Measurements from ENCODE around the gene SHROOM3. TPM values are rescaled to one million over a fixed set of nuclear protein-coding genes. Genes with fewer than 3 reads are reported as not detected.

The SHROOM3 gene
- total and polyA plus RNA-seq, 2 of the 13 experiments (the other 11 are each of a cell fraction or from before 2014, with no cell fraction given): 0.01 TPM; not detected in 1

- TF ChIP-seq ZNF281 (CRISPR knock-in tag; IDR thresholded peaks at IDR 0.05; ENCODE audit: borderline replicate concordance) (no peak), ZNF891 (CRISPR knock-in tag; IDR thresholded peaks at IDR 0.05) (no peak), ZBTB10 (CRISPR knock-in tag; IDR thresholded peaks at IDR 0.05; ENCODE audit: borderline replicate concordance) (no peak)
- Histone ChIP-seq H3K4me2 (ENCODE audit: low read depth, low read length) (no peak overlapping the region), H2AFZ (ENCODE audit: low read length) (no peak overlapping the region), H3K36me3 (replicated peaks in 1 of 2; ENCODE audit: control insufficient read depth in 1 of 2, insufficient read depth in 2 of 2, low read length in 2 of 2) (no peaks in the 10 kb centered on the region), H3K27me3 (ENCODE audit: control insufficient read depth in 1 of 2, insufficient read depth in 2 of 2, low read length in 2 of 2) (0 out of 5 replicates have a peak, but pooled peaks cover 0 to 4% of the 10 kb centered on the region in 2 experiments), H3K4me1 (ENCODE audit: insufficient read depth, low read length) (no peaks in the 10 kb centered on the region), H4K20me1 (ENCODE audit: insufficient read depth, low read length) (no peaks in the 10 kb centered on the region), H3K4me3 (replicated peaks in 1 of 3; ENCODE audit: insufficient read depth in 1 of 3, low read depth in 2 of 3, low read length in 3 of 3) (no peak overlapping the region), H3K79me2 (ENCODE audit: insufficient read depth, low read length) (no peaks in the 10 kb centered on the region), H3K9me3 (ENCODE audit: low read length) (no peaks in the 10 kb centered on the region), H3K27ac (ENCODE audit: extremely low read length, insufficient read depth, low read length) (no peak overlapping the region), H3K9ac (ENCODE audit: insufficient read depth, low read depth, low read length) (no peak overlapping the region)
- intact Hi-C loops (cut with micrococcal nuclease; ENCODE audit: unreplicated experiment): no loop called here
- no peak for ATAC-seq
- in situ Hi-C loops (cut with HindIII; ENCODE audit: extremely low pct_ligation_motif_present, low pct_unique_long_range_greater_than_20kb): no loop called here
- CTCF ChIA-PET (ENCODE audit: low intra/inter-chr PET ratio, low total read pairs): no interaction called here
- WGBS (ENCODE audit: low lambda C conversion rate): 25% methylated on average over 6 of the region's 6 CpGs
- BruUV-seq (replicated peaks): no TSS peak
- POLR2A ChIA-PET: no interaction called here
- no peak for DNase-seq (ENCODE audit: low spot score)
- FAIRE-seq: no peak
Observed at GRCh38 chr4:76611616-76612207, 176.7 kb downstream of the SHROOM3 start.

Data from HepG2 (cell line).